H1 (cell line): Measurements from ENCODE around the gene GALNT2.

ENCODE experiments used
- CREB1 ChIP-seq: IDR thresholded peaks from 2 replicates; pipeline ENCODE4 v1.6.1; 2012; ENCODE audit warnings: inconsistent platforms
- POLR2AphosphoS5 ChIP-seq: IDR thresholded peaks from 2 replicates; pipeline ENCODE4 v1.6.1; 2011; ENCODE audit warnings: low read depth, low read length

DNA sequence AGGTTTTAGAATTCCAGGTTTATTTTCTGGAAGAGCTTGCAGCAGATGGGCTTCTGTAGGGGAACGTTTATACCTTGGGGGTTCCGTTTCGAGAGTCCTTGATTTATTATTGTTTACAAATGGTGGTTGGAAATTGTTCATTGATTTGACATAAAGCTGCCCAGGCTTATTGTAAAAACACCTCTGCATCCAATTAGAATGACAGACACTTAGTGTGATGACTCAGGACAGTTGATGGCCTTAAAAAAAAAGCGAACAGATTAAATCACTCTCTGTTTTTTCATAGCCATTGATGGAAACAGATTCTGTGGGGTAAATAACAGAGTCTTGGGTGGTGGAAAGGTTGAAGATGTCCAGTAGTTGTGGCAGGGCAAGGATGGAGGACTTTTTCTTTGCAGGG lies 35.4 kb downstream of the GALNT2 start:
- TF ChIP-seq CREB1: no peak
- TF ChIP-seq POLR2AphosphoS5: no peak
